Stimulated activated effector memory CD8-positive, alpha-beta T cell treated with anti-CD3 and anti-CD28 coated beads, Interleukin-12 subunit alpha, Interleukin-12 subunit beta, amount 100 ng/mL, for 72 hours (primary cell): ENCODE data around the gene NOTCH1.

Experiments
- ATAC-seq: fragments of 150-1000 bp; cut with Tn5 transposase; 2 replicates; pipeline ENCODE4 v1.10.0; 2021
- DNase-seq, 2 donors: peaks; one replicate each; pipeline ENCODE4 v3.0.0; 2021 to 2022; ENCODE audit warnings: low spot score in 2 of 2
- H3K27ac Mint-ChIP-seq: one replicate; pipeline ENCODE4 v1.8.0; 2022; ENCODE audit warnings: mild to moderate bottlenecking, mixed read lengths
- H3K36me3 Mint-ChIP-seq: one replicate; pipeline ENCODE4 v1.8.0; 2022; ENCODE audit warnings: mild to moderate bottlenecking, mixed read lengths
- H3K4me1 Mint-ChIP-seq: one replicate; pipeline ENCODE4 v1.8.0; 2022; ENCODE audit warnings: mixed read lengths
- H3K4me3 Mint-ChIP-seq: one replicate; pipeline ENCODE4 v1.8.0; 2022; ENCODE audit warnings: mild to moderate bottlenecking, mixed read lengths
- H3K9me3 Mint-ChIP-seq: one replicate; pipeline ENCODE4 v1.8.0; 2022; ENCODE audit warnings: mixed read lengths

The NOTCH1 gene

DNA sequence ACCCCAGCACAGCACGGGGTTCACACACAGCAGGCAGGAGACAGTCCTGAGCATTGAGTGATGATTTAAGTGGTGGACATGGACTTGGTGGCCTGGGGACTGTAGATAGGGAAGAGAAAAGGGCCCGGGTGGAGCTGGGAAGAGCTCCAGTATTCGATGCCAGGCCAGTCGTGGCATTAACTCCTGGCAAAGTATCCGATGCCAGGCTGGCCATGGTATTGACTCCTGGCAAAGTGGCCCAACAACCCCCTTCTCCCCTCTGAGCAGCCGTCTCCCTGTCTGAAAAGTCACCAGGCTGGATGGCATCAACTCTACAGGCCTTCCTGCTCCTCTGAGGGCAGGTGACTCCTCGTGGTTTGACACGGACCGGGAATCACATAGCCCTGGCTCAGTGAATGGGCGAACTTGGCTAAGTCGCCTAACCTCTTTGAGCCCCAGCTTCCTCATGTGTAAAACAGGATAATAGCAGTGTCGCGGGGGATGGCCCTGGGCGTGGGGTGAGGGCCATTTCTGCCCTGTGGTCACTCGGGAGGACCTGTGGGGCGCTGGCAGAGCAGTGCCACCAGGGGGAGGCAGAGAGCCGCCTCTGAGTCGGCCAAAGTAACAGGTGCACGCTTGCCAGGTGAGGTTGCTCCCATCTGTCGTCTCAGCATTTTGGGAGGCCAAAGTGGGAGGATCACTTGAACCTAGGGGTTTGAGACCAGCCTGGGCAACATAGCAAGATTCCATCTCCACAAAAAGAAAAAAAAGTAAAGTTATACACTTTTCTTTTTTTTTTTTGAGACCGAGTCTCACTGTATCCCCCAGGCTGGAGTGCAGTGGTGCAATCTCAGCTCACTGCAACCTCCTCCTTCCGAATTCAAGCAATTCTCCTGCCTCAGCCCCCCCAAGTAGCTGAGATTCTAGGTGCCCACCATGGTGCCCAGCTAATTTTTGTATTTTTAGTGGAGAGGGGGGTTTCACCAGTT, 57.3 kb downstream of the NOTCH1 start:
- DNase-seq (peak; percentile 65 to 87), ATAC-seq (peak; percentile 46)
- Mint-ChIP-seq H3K4me3 (no peak overlapping the region), H3K4me1 (peaks cover 12% of the 10 kb centered on the region), H3K27ac (no peak overlapping the region), H3K9me3 (no peaks in the 10 kb centered on the region), H3K36me3 (peaks cover 11% of the 10 kb centered on the region)

DNA sequence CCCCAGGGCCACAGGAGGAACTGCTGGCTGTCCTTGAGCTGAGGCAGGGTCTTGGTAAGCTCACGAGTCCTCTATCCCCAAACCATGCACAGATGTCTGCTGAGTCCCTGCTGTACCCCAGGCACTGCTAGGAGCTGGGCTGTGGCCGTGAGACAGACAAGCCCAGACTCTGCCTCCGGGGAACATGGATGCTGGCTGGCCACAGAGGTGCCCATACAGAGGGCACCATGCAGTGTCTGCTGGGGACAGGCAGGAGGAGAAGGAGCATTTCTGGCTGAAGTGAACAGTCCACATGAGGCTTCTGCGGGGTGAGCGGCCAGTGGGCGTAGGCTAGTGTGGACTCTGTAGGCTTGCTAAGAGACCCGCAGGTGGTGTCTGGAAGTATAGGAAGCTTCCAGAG, 58.2 kb downstream of the NOTCH1 start:
- Mint-ChIP-seq H3K9me3 (no peaks in the 10 kb centered on the region), H3K27ac (no peak overlapping the region), H3K4me3 (no peak overlapping the region), H3K4me1 (peaks cover 12% of the 10 kb centered on the region), H3K36me3 (peaks cover 20% of the 10 kb centered on the region)
- no peak for DNase-seq
- no peak for ATAC-seq

DNA sequence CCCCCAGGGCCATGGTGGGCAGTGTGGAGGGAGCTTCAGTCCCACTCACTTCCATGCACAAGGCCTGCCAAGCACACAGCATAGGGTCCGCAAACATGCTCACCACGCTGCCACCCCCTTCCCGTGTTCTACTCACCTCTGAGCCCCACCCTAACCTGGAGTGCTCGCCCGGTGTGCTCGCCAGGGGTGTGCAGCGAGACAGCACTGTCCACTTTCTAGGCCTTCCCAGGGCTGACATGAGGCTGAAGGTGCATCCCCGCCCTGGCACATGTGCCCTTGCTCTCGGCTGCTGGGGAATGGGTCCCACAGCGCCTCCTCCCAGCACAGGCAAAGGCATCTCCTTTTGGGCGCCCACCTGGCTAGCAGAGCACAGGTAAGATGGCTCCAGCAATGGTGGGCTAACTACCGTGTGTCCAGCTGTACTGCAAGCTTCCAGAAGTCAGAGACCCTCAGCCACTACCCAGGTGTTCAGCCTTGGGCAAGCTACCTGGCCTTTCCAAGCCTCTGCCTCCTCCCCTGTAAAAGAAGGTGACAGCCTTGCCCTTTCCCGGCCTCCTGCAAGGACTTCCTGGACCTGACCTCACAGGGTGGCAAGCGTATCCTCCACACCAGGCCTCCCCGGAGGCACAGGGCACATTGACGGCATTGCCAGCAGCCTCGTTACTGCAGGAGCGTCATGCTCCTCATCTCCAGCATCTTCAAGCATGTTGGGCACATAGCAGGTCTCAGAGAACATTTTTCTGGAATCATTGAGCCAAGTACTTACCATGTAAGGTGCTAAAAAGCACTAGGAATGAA, 58.8 kb downstream of the NOTCH1 start:
- ATAC-seq, result no peak
- Mint-ChIP-seq H3K27ac (no peak overlapping the region), H3K36me3 (peaks cover 26% of the 10 kb centered on the region), H3K4me3 (no peak overlapping the region), H3K4me1 (peaks cover 18% of the 10 kb centered on the region), H3K9me3 (no peaks in the 10 kb centered on the region)
- no peak for DNase-seq

DNA sequence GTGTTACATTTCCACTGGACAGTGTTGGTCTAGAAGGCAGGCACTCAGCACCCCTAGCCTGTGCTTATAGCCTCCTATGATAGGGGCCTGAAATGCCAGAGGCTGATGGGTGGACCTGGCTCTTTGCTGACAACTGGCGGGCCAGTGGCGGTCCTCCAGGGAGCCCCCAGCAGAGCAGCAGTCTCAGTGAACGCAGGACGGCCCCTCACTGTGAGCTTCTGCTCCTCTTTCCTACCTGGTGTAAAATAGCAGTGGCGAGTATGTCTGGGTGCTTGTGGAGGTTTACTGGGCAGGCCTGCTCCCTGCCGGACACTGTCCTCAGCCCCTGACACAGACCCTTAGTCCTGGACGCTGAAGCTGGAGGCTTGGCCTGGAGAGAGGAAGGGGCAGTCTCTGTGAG, 59.7 kb downstream of the NOTCH1 start:
- no peak overlapping the region for H3K4me3 Mint-ChIP-seq
- no peak overlapping the region for H3K27ac Mint-ChIP-seq
- H3K9me3 Mint-ChIP-seq, result no peaks in the 10 kb centered on the region
- DNase-seq (no peak), ATAC-seq (no peak)
- H3K36me3 Mint-ChIP-seq, result peaks cover 35% of the 10 kb centered on the region
- H3K4me1 Mint-ChIP-seq, result peaks cover 25% of the 10 kb centered on the region

DNA sequence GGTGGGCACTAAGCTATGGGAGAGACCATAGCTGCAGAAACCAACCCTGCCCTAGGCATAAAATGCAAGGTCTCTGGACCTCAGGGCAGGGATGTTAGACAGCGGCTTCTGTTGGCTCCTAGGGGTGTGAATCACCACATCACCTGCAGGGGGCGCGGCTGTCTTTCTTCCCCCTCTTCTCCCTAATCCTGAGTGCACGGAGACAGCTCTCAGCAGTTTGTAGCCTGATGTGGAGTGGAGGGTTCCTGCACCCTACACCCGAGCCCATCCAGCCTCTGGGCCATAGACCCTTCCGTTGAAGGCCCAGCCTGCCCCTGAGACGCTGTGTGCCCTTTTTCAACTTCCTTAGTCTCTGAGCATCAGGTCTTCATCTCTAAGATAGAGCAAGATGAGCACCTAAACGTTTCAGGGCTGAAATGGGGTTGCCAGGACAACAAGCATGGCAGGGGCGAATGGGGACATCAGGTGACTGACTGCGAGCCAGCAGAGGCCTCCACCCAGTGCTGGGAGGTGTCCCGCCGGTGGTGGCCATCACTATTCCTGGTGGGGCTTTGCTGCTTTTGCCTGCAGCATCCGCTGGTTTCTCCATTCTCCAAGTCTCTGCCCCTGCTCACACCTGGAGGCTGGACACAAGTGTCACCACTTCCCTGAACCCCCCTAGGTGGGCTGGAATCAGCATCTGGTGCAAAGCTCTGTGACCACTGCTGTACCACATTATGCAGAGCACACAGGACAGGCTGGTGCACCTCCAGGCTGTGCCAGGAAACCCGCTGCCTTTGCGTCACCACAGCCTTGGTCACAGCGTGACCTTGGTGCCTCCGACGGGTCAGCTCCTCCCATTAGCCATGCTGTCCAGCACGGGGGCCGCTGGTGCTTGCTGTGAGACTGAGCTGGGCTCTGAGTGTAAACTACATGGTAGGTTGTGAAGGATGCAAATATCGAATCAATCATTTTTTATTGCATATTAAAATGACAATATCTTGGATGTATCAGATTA, 60.5 kb downstream of the NOTCH1 start:
- no peak overlapping the region for H3K27ac Mint-ChIP-seq
- ATAC-seq, result peak; percentile 19
- peak overlapping the region; percentile 57 for H3K4me3 Mint-ChIP-seq
- peak; percentile 78 to 93 for DNase-seq
- peaks cover 39% of the 10 kb centered on the region for H3K36me3 Mint-ChIP-seq
- no peaks in the 10 kb centered on the region for H3K9me3 Mint-ChIP-seq
- peaks cover 27% of the 10 kb centered on the region for H3K4me1 Mint-ChIP-seq

DNA sequence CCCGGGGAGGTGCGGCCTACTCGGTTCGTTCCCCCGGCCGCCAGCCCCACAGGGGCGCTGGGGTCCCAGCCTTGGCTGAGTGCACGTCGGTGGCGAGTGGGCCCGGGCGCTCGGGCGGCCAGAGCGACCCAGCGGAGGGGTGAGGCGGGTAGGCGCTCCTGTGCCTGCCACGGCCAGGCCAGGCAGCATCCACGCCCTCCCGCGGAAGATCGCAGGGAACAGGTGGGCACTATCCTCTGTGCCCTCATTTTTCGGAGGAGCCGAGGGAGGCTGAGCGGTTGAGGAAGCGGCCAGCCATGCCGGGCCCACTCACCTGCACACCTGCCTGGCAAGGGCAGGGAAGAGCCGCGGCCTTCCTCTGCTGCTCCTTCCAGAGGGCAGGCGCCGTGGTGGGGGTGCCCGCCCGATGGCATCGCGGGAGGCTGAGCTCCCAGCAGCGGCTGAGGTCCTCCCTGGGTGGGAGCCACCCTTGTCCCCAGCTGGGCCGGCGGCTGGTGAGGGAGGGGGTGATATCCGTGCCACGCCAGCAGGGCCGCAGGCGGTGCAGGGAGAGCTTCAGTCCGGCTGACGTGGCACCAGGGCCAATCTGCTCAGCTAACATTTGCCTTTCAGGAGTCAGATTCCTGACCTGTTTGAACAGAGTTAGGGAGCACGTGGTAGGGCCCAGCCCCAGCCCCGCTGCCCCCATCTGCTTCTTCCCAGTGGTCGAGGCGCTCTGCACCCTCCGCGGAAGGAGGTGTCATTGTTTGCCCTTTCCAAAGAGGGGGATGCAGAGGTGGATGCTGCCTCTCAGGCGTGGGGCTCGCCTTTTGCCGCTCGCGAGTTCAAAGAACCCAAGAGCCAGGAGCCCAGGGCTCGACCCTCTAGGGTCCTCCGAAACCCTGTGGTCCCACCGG, 61.4 kb downstream of the NOTCH1 start:
- ATAC-seq (no peak), DNase-seq (no peak)
- peak overlapping the region; percentile 94 for H3K4me3 Mint-ChIP-seq
- no peak overlapping the region for H3K27ac Mint-ChIP-seq
- no peaks in the 10 kb centered on the region for H3K9me3 Mint-ChIP-seq
- H3K36me3 Mint-ChIP-seq, result peaks cover 48% of the 10 kb centered on the region
- H3K4me1 Mint-ChIP-seq, result peaks cover 33% of the 10 kb centered on the region

DNA sequence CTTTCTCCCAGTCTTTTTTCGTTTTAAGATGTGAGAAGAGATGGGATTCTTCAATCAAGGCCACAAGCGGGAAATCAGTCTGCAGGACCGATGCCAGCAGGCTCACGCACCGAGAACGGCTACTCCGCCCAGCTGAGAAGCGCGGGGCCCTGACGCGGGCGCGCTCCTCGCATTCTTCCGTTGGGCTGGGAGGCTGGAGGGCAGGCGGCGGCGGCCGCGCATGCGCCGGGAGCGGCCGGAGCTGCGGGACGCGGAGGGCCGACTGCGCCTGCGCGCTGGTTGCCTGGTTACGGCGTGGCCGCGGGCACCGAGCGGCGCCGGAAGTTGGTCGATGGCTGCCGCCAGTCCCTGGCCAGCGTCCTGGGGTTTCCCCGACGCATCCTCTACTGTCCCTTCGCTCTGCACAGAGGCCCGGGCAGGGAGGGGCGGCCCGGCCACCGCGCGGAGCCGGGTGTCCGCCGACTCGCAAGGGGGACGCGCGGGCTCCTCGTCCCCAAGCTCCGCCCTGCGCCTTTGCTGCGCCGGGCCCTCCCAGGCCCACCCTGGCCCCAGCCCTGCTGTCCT, 62.2 kb downstream of the NOTCH1 start:
- Mint-ChIP-seq H3K4me1 (peaks cover 34% of the 10 kb centered on the region), H3K27ac (peak overlapping the region; percentile 99), H3K9me3 (no peaks in the 10 kb centered on the region), H3K36me3 (peaks cover 55% of the 10 kb centered on the region), H3K4me3 (peak overlapping the region; percentile 94)
- DNase-seq, result peak; percentile 98 to 99
- peak; percentile 74 for ATAC-seq

DNA sequence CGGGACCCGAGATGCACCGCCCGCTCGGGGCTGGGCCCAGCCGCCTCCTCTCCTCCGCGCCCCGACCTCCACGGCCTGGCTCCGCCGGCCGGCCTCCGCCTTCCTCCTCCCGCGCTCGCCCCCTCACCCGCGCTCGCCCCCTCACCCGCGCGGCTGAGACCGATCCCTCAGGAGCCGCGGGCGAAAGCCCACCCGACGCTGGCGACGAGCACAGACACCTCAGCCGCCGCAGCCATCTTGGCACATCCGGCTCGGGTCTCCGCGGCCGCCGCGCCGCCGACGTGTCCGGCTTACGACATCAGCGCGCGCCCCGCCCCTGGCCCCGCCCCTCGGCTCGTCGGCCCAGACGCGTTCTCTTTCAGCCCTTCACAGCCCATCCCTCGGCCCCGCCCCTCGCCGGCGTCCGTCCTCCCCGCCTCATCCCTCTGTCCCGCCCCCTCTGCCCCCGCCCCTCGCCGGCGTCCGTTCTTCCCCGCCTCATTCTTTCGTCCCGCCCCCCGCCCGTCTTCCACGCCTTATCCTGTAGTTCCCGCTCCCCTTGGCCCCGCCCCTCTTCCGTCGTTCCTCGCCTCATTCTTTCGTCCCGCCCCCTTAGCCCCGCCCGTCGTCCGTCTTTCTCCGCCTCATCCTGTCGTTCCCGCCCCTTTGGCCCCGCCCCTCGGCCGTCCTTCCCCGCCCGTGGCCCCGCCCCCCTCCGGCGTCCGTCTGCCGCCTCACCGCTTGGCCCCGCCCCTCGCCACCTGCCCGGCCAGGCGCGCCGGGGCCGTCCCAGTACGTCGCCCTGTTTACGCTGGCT, 62.9 kb downstream of the NOTCH1 start, which contains the start of gene SEC16A:
Gene SEC16A, minus strand, starts transcription at position 248 of the 796 bp plus-strand sequence. CDS start 5,425 bp downstream, outside the sequence.
- H3K27ac Mint-ChIP-seq, result peak within 1 kb of the TSS; percentile 99
- peaks cover 62% of the 10 kb centered on the region for H3K36me3 Mint-ChIP-seq
- H3K9me3 Mint-ChIP-seq, result no peaks in the 10 kb centered on the region
- H3K4me1 Mint-ChIP-seq, result peaks cover 39% of the 10 kb centered on the region
- peak; percentile 80 for ATAC-seq
- peak; percentile 98 for DNase-seq
- peak within 1 kb of the TSS; percentile 94 for H3K4me3 Mint-ChIP-seq

DNA sequence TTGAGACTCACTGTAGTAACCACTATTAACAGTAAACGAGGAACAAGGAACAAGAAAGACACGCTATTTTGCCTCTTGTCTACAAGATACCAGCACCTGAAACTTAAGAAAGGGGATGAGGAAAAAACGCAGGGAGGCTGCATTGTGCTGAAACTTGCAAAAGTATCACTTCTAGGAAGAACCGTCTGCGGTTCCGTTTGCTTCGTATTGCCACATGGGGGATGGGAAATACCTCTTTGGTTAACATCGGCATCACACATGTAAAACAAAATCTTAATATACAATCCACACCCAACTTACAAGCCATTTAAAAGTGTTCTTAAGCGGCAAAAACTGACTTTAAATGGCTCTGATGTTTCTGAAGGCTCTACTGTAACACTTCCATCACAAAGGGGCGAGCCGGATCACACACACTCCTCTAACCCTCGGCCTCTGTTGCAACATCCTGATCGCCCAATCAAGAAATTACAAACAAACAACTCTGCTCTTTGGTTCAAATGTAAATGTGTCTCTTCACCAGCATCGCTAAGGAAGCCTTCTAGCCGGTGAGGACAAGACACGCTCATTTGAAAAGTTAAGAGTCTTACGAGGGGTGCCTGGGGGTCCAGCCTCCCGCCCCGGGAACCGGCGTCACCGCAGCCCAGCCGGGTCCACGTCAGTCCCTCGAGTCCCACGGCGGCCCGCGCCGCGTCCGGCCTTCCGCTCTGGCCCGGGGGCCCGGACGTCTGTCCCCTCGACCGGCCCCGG, 63.6 kb downstream of the NOTCH1 start:
- H3K4me3 Mint-ChIP-seq, result peak overlapping the region; percentile 94
- ATAC-seq (peak; percentile 1), DNase-seq (no peak)
- peaks cover 39% of the 10 kb centered on the region for H3K4me1 Mint-ChIP-seq
- H3K9me3 Mint-ChIP-seq, result no peaks in the 10 kb centered on the region
- peak overlapping the region; percentile 99 for H3K27ac Mint-ChIP-seq
- peaks cover 70% of the 10 kb centered on the region for H3K36me3 Mint-ChIP-seq

DNA sequence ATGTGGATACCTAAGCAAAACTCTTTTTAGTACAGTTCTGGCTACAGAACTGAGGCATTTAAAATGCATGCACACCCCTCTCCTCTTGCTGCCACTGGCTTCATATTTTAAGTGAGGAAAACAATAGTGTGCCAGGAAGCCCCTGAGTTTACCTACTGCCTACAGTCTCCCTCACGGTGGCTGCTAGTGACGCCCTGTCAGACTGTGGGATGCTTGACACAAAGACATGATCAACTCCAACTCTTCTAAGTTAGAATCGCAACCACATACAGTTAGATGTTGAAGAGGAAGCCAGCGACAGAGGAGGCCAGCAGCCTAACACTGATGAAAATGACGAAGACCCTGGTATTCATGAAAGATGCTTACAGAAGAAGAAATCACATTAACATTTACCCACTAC, 64.3 kb downstream of the NOTCH1 start:
- peak overlapping the region; percentile 94 for H3K4me3 Mint-ChIP-seq
- DNase-seq (no peak), ATAC-seq (no peak)
- peak overlapping the region; percentile 99 for H3K27ac Mint-ChIP-seq
- peaks cover 77% of the 10 kb centered on the region for H3K36me3 Mint-ChIP-seq
- H3K9me3 Mint-ChIP-seq, result no peaks in the 10 kb centered on the region
- H3K4me1 Mint-ChIP-seq, result peaks cover 39% of the 10 kb centered on the region

DNA sequence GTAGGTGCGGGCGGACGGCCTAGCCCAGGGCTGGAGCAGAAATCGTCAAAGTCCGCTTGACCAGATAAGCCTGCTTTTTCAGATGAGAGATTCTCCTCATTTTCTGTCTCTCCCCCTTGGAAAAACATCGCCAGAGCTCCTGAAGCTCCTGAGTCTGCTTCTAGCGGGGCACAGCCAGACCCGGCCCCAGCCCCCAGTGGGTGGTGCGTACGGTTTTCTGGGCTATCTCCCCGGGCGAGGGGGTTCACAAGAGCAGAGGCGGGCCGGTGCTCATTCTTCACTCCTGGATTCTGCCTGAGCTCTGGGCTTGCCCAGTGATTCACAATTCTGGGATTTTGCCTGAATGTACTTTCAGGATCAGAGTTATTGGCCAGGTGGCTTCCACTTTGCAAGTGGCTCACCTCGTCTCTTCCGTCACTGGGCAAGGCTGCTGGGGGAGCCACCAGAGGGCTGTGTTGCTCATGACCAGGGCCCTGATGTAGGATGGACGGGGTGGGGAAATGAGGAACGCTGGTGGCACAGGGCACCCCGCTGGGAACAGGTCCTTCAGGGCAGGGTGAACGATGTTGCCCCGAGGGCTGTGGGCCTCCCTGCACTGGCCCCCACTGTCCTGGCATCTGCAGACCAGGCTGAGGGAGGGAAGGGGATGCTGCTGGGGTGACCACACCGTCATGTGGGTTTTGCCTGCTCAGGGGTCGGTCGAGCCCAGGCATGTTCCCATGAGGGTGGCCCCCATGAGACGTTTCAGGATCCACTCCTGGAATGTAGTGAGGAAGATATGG, 69.3 kb downstream of the NOTCH1 start:
- no peak for DNase-seq
- Mint-ChIP-seq H3K4me3 (no peak overlapping the region), H3K36me3 (peaks cover 95% of the 10 kb centered on the region), H3K27ac (no peak overlapping the region), H3K4me1 (peaks cover 17% of the 10 kb centered on the region), H3K9me3 (no peaks in the 10 kb centered on the region)
- no peak for ATAC-seq
